Measurements from ENCODE around the gene PROM1.

DNA sequence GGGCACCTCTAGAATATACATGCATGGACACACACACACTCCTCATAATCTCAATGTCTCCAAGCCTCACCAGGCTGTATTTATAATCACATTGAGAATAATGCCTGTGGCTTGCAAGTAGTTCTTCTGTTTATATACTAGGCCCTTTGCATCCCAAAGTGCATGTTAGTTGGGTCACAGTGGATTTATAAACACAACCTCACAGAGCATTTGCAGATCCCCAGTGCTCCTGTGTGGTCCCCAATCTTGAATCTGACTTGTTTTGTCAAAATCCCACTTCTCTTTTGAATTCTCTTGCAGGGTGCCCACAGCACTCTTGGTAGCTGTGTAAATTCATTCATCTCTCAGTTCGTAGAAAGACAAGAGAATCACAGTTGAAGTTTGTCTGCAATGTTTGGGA lies 49.6 kb upstream of the PROM1 start:
- TF ChIP-seq, protein P1, sequence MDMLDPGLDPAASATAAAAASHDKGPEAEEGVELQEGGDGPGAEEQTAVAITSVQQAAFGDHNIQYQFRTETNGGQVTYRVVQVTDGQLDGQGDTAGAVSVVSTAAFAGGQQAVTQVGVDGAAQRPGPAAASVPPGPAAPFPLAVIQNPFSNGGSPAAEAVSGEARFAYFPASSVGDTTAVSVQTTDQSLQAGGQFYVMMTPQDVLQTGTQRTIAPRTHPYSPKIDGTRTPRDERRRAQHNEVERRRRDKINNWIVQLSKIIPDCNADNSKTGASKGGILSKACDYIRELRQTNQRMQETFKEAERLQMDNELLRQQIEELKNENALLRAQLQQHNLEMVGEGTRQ (CRISPR knock-in tag; IDR thresholded peaks at IDR 0.05) = no peak
- TF ChIP-seq, protein P2, sequence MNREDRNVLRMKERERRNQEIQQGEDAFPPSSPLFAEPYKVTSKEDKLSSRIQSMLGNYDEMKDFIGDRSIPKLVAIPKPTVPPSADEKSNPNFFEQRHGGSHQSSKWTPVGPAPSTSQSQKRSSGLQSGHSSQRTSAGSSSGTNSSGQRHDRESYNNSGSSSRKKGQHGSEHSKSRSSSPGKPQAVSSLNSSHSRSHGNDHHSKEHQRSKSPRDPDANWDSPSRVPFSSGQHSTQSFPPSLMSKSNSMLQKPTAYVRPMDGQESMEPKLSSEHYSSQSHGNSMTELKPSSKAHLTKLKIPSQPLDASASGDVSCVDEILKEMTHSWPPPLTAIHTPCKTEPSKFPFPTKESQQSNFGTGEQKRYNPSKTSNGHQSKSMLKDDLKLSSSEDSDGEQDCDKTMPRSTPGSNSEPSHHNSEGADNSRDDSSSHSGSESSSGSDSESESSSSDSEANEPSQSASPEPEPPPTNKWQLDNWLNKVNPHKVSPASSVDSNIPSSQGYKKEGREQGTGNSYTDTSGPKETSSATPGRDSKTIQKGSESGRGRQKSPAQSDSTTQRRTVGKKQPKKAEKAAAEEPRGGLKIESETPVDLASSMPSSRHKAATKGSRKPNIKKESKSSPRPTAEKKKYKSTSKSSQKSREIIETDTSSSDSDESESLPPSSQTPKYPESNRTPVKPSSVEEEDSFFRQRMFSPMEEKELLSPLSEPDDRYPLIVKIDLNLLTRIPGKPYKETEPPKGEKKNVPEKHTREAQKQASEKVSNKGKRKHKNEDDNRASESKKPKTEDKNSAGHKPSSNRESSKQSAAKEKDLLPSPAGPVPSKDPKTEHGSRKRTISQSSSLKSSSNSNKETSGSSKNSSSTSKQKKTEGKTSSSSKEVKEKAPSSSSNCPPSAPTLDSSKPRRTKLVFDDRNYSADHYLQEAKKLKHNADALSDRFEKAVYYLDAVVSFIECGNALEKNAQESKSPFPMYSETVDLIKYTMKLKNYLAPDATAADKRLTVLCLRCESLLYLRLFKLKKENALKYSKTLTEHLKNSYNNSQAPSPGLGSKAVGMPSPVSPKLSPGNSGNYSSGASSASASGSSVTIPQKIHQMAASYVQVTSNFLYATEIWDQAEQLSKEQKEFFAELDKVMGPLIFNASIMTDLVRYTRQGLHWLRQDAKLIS (CRISPR knock-in tag; IDR thresholded peaks at IDR 0.05; ENCODE audit: borderline replicate concordance) = no peak
- TF ChIP-seq, protein P3, sequence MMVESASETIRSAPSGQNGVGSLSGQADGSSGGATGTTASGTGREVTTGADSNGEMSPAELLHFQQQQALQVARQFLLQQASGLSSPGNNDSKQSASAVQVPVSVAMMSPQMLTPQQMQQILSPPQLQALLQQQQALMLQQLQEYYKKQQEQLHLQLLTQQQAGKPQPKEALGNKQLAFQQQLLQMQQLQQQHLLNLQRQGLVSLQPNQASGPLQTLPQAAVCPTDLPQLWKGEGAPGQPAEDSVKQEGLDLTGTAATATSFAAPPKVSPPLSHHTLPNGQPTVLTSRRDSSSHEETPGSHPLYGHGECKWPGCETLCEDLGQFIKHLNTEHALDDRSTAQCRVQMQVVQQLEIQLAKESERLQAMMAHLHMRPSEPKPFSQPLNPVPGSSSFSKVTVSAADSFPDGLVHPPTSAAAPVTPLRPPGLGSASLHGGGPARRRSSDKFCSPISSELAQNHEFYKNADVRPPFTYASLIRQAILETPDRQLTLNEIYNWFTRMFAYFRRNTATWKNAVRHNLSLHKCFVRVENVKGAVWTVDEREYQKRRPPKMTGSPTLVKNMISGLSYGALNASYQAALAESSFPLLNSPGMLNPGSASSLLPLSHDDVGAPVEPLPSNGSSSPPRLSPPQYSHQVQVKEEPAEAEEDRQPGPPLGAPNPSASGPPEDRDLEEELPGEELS (CRISPR knock-in tag; IDR thresholded peaks at IDR 0.05) = no peak
- TF ChIP-seq ESRRA (CRISPR knock-in tag; IDR thresholded peaks at IDR 0.05; ENCODE audit: borderline replicate concordance) (no peak), TEAD1 (CRISPR knock-in tag; IDR thresholded peaks at IDR 0.05) (no peak), CBFB (CRISPR knock-in tag; IDR thresholded peaks at IDR 0.05; ENCODE audit: low read depth) (no peak)
- TF ChIP-seq, protein P4, sequence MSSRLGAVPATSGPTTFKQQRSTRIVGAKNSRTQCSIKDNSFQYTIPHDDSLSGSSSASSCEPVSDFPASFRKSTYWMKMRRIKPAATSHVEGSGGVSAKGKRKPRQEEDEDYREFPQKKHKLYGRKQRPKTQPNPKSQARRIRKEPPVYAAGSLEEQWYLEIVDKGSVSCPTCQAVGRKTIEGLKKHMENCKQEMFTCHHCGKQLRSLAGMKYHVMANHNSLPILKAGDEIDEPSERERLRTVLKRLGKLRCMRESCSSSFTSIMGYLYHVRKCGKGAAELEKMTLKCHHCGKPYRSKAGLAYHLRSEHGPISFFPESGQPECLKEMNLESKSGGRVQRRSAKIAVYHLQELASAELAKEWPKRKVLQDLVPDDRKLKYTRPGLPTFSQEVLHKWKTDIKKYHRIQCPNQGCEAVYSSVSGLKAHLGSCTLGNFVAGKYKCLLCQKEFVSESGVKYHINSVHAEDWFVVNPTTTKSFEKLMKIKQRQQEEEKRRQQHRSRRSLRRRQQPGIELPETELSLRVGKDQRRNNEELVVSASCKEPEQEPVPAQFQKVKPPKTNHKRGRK (CRISPR knock-in tag; IDR thresholded peaks at IDR 0.05; ENCODE audit: borderline replicate concordance) = no peak
- TF ChIP-seq, protein P5, sequence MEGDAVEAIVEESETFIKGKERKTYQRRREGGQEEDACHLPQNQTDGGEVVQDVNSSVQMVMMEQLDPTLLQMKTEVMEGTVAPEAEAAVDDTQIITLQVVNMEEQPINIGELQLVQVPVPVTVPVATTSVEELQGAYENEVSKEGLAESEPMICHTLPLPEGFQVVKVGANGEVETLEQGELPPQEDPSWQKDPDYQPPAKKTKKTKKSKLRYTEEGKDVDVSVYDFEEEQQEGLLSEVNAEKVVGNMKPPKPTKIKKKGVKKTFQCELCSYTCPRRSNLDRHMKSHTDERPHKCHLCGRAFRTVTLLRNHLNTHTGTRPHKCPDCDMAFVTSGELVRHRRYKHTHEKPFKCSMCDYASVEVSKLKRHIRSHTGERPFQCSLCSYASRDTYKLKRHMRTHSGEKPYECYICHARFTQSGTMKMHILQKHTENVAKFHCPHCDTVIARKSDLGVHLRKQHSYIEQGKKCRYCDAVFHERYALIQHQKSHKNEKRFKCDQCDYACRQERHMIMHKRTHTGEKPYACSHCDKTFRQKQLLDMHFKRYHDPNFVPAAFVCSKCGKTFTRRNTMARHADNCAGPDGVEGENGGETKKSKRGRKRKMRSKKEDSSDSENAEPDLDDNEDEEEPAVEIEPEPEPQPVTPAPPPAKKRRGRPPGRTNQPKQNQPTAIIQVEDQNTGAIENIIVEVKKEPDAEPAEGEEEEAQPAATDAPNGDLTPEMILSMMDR (IDR thresholded peaks at IDR 0.05) = no peak
- TF ChIP-seq, protein P6, sequence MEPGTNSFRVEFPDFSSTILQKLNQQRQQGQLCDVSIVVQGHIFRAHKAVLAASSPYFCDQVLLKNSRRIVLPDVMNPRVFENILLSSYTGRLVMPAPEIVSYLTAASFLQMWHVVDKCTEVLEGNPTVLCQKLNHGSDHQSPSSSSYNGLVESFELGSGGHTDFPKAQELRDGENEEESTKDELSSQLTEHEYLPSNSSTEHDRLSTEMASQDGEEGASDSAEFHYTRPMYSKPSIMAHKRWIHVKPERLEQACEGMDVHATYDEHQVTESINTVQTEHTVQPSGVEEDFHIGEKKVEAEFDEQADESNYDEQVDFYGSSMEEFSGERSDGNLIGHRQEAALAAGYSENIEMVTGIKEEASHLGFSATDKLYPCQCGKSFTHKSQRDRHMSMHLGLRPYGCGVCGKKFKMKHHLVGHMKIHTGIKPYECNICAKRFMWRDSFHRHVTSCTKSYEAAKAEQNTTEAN (CRISPR knock-in tag; IDR thresholded peaks at IDR 0.05) = no peak
- TF ChIP-seq, protein P7, sequence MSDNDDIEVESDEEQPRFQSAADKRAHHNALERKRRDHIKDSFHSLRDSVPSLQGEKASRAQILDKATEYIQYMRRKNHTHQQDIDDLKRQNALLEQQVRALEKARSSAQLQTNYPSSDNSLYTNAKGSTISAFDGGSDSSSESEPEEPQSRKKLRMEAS (CRISPR knock-in tag; IDR thresholded peaks at IDR 0.05) = no peak
